C4-2B (cell line): ENCODE results near the gene B4GAT1.

Experiments used
- H3K27ac ChIP-seq: fragments of 450-650 bp; 2 replicates; pipeline ENCODE4 v1.5.1; 2017
- ZFX ChIP-seq: fragments of 450-650 bp; IDR thresholded peaks from 2 replicates; pipeline ENCODE4 v1.6.1; 2017
- TF ChIP-seq, protein P1 (sequence below): fragments of 450-650 bp; conservative IDR thresholded peaks from 2 replicates; pipeline ENCODE4 v1.5.1; 2017; ENCODE audit warnings: mild to moderate bottlenecking

B4GAT1 gene

DNA sequence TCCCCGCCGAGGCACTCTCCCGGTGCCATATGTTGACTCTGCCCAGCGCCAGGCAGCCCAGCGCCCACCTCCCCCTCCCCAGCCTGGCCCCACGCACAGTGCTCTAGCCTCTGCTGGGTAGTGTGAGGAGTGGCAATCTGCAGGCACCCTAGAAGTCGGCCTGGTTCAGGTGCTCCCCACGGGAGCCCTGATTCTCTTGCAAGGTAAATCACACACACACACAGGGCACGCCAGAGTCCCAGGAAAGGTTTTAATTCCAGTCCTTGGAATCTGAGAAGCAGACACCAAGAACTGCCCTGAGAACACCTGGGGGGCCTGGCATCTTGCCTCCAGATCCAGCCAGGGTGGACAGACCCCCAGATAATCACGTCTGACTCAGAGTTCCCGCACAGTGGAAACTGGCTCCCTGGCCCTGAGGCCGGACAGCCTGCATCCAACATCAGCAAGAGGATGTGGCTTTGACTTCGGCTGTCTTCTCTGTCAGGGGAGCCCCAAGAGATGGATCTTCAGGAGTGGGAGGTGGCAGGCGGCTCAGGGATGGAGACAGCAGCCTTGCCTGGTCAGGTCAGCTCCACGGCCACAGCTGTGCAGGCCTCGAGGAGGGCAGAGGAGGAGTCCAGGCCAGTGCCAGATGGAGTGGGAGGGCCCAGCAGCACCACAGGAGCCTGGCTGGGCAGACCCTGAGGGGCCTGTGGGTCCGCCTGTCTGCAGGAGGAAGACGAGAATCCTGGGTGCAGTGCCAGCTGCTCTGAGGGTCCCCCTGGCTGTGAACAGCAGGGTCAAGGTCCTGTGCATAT is 10.1 kb downstream of the B4GAT1 start:
- TF ChIP-seq ZFX: no peak
- TF ChIP-seq, protein P1, sequence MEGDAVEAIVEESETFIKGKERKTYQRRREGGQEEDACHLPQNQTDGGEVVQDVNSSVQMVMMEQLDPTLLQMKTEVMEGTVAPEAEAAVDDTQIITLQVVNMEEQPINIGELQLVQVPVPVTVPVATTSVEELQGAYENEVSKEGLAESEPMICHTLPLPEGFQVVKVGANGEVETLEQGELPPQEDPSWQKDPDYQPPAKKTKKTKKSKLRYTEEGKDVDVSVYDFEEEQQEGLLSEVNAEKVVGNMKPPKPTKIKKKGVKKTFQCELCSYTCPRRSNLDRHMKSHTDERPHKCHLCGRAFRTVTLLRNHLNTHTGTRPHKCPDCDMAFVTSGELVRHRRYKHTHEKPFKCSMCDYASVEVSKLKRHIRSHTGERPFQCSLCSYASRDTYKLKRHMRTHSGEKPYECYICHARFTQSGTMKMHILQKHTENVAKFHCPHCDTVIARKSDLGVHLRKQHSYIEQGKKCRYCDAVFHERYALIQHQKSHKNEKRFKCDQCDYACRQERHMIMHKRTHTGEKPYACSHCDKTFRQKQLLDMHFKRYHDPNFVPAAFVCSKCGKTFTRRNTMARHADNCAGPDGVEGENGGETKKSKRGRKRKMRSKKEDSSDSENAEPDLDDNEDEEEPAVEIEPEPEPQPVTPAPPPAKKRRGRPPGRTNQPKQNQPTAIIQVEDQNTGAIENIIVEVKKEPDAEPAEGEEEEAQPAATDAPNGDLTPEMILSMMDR: no peak
- no peak overlapping the region for H3K27ac ChIP-seq

DNA sequence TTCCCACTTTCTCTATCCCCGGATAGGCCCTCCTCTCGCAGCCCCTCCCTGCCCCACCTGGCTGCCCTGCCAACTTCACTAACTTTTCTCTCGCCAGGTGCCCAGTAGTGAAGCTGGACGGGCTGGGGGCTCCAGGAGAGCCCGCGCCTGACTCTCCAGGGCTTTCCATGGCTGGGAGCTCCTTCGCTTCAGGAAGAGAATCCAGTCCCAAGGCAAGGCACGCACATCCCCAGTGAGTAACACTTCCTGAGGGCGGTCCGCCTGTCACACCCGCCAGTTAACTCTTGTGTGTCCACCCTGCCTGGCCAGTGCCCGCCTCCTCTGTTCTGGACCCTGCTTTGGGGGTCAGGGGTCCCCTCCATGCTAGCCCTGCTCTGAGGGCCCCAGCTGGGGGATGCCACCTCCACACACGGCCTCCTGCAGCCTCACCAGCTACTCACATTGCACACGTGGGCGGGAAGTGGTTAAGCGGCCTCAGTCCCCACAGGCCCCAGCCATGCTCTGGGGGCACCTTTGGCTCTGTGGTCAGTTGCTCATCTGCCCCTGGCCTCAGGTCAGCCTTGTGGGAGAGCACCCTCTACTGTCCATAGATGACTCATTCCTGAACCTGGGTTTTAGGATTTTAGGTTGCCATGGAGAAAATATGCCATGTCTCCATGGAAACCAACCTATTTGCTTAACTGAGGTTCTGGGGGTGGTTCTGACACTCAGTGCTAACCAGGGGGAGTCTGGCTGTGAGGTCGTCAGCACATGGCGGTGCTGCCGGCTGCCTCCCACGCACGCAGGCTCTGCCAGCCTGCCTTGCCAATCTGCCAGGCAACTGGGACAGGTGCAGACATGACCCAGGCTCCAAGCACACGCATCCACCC is 11.0 kb downstream of the B4GAT1 start, which contains the start of gene RIN1:
TSS of gene RIN1 (minus strand) at position 201 of the 869 bp plus-strand sequence. CDS start at position 169, 32 bp downstream.
- H3K27ac ChIP-seq: no peak within 1 kb of the TSS
- TF ChIP-seq ZFX: no peak
- TF ChIP-seq, protein P1: no peak; the same call in 1 of the 2 replicates

GRCh38 chr11:66335531-66336233 is 11.7 kb downstream of the B4GAT1 start:
- no peak overlapping the region for H3K27ac ChIP-seq
- TF ChIP-seq ZFX: no peak
- TF ChIP-seq, protein P1: no peak

DNA sequence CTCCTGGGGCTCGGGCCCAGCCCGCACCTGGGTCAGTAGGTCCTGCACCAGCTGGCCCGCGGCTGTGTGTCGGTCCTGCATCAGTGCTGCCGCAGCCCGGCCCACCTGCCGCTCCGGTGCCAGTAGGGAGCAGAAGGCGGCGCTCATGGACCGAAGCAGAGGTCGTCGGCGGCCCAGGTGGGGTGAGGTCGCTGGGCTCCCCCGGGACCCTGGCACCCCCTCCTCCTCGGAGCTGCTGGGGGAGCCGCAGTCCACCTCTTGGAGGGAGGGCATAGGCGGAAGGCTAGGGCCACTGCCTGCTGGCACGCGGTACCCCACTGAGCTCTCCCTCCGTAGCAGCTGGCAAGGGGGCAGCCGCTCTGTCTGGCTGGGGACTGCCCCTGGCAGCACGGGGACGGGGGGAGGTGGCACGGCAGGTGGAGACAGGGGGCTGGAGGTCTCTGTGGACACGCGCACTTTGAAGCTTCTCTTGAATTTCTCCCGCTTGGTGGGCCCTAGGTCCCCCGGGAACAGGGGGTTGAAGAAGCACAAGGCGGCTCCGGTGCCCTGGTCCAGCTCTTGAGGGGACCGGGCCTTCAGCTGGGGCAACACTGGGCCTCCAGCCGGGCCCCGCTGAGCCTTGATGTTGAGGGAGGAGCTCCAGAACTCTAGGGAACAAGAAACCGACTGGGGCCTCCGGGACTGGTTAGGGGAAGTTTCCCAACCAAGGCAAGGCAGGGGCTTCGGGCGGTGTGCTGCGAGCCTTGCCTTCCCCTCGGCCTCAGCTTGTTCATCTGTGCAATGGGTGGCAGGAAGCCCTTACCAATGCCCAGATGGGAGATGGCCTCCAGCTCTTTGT is 12.6 kb downstream of the B4GAT1 start:
- TF ChIP-seq, protein P1: no peak
- no peak for TF ChIP-seq ZFX
- H3K27ac ChIP-seq: no peak overlapping the region

- TF ChIP-seq, protein P1: no peak
- TF ChIP-seq ZFX: no peak
- H3K27ac ChIP-seq: no peak overlapping the region
Measured at GRCh38 chr11:66333896-66334604, 13.4 kb downstream of the B4GAT1 start.

- TF ChIP-seq ZFX: no peak
- TF ChIP-seq, protein P1: no peak
- H3K27ac ChIP-seq: no peak overlapping the region
Measured at GRCh38 chr11:66333220-66333877, 14.1 kb downstream of the B4GAT1 start.
